Astrocyte (in vitro differentiated cells and primary cell): ENCODE data around the gene CFD. TPM values are rescaled to one million over a fixed set of nuclear protein-coding genes. Genes with fewer than 3 reads are reported as not detected.

ENCODE experiments used
- DNase-seq: peaks from one replicate; pipeline ENCODE4 v3.0.0-alpha.2; 2010; ENCODE audit warnings: low read depth
- FAIRE-seq: peaks from 2 replicates; lab custom pipeline; 2011; peaks lifted over from hg19 to GRCh38; lab: Jason Lieb, UNC
- H2AFZ ChIP-seq: 2 replicates; pipeline ENCODE4 v1.6.0; 2012; ENCODE audit warnings: low read depth, low read length, inconsistent platforms
- H3K27ac ChIP-seq: 2 replicates; pipeline ENCODE4 v1.5.1; 2011; ENCODE audit warnings: low read depth, low read length, inconsistent platforms
- H3K27me3 ChIP-seq: 2 replicates; pipeline ENCODE4 v1.6.0; 2011; ENCODE audit warnings: low read length, inconsistent platforms; ENCODE audit not compliant: insufficient read depth
- H3K36me3 ChIP-seq: 2 replicates; pipeline ENCODE4 v1.5.1; 2011; ENCODE audit warnings: low read length, inconsistent platforms; ENCODE audit not compliant: insufficient read depth
- H3K4me1 ChIP-seq: 2 replicates; pipeline ENCODE4 v1.5.1; 2011; ENCODE audit warnings: low read length, inconsistent platforms; ENCODE audit not compliant: insufficient read depth
- H3K4me2 ChIP-seq: 2 replicates; pipeline ENCODE4 v1.6.0; 2012; ENCODE audit warnings: low read length, inconsistent platforms
- H3K4me3 ChIP-seq: 2 replicates; pipeline ENCODE4 v1.5.1; 2011; ENCODE audit warnings: low read depth, mild to moderate bottlenecking, low read length, inconsistent platforms; ENCODE audit not compliant: insufficient read depth
- H3K79me2 ChIP-seq: 2 replicates; pipeline ENCODE4 v1.6.0; 2012; ENCODE audit warnings: mild to moderate bottlenecking, low read length, inconsistent platforms; ENCODE audit not compliant: insufficient read depth
- H3K9ac ChIP-seq: 2 replicates; pipeline ENCODE4 v1.6.0; 2012; ENCODE audit warnings: mild to moderate bottlenecking, low read length, inconsistent platforms
- H3K9me3 ChIP-seq: 2 replicates; pipeline ENCODE4 v1.5.1; 2012; ENCODE audit warnings: low read depth, mild to moderate bottlenecking, low read length, inconsistent platforms; ENCODE audit not compliant: insufficient read depth
- H4K20me1 ChIP-seq: 2 replicates; pipeline ENCODE4 v1.6.0; 2012; ENCODE audit warnings: low read length, inconsistent platforms; ENCODE audit not compliant: insufficient read depth
- H3K27ac Mint-ChIP-seq: one replicate; pipeline ENCODE4 v1.8.0; 2021; ENCODE audit warnings: mild to moderate bottlenecking, mixed read lengths; ENCODE audit not compliant: unreplicated experiment
- H3K27me3 Mint-ChIP-seq: one replicate; pipeline ENCODE4 v1.8.0; 2021; ENCODE audit warnings: low read depth, mixed read lengths; ENCODE audit not compliant: unreplicated experiment
- H3K36me3 Mint-ChIP-seq: one replicate; pipeline ENCODE4 v1.8.0; 2021; ENCODE audit warnings: low read depth, mixed read lengths; ENCODE audit not compliant: unreplicated experiment
- H3K4me1 Mint-ChIP-seq: one replicate; pipeline ENCODE4 v1.8.0; 2021; ENCODE audit warnings: low read depth, mixed read lengths; ENCODE audit not compliant: unreplicated experiment
- H3K4me3 Mint-ChIP-seq: one replicate; pipeline ENCODE4 v1.8.0; 2021; ENCODE audit warnings: mild to moderate bottlenecking, moderate library complexity, mixed read lengths; ENCODE audit not compliant: unreplicated experiment
- H3K9me3 Mint-ChIP-seq: one replicate; pipeline ENCODE4 v1.8.0; 2021; ENCODE audit warnings: mild to moderate bottlenecking, mixed read lengths; ENCODE audit not compliant: unreplicated experiment
- EZH2 ChIP-seq: IDR thresholded peaks from 2 replicates; pipeline ENCODE4 v1.6.1; 2012; ENCODE audit warnings: mild to moderate bottlenecking, low read length, inconsistent platforms; ENCODE audit not compliant: insufficient read depth
- total RNA-seq: library from RNA; stranded (reverse); gene quantifications from 2 replicates; pipeline ENCODE4 v1.2.1, GENCODE V29; 2021
- TF ChIP-seq, protein P1 (sequence below): IDR thresholded peaks from 2 replicates; pipeline ENCODE4 v1.5.1; 2011; ENCODE audit warnings: low read depth, mild to moderate bottlenecking, inconsistent platforms, low read length, moderate library complexity; ENCODE audit not compliant: insufficient read depth

CFD gene
- total RNA-seq, 1 donor from 2014 or later, result 0.59 TPM

GRCh38 chr19:831407-832369, 27.8 kb upstream of the CFD start:
- Mint-ChIP-seq H3K9me3 (no peaks in the 10 kb centered on the region), H3K36me3 (no peaks in the 10 kb centered on the region), H3K4me3 (no peak overlapping the region), H3K27ac (no peak overlapping the region), H3K27me3 (peaks cover 7% of the 10 kb centered on the region), H3K4me1 (no peaks in the 10 kb centered on the region)
- Histone ChIP-seq H3K4me1 (no peaks in the 10 kb centered on the region), H3K27me3 (no peaks in the 10 kb centered on the region), H3K9me3 (no peaks in the 10 kb centered on the region), H4K20me1 (no peaks in the 10 kb centered on the region), H2AFZ (no peak overlapping the region), H3K27ac (no peak overlapping the region), H3K36me3 (no peaks in the 10 kb centered on the region), H3K9ac (no peak overlapping the region), H3K79me2 (no peaks in the 10 kb centered on the region), H3K4me2 (no peak overlapping the region), H3K4me3 (no peak overlapping the region)
- no peak for DNase-seq
- no peak for FAIRE-seq
- TF ChIP-seq, protein P1, sequence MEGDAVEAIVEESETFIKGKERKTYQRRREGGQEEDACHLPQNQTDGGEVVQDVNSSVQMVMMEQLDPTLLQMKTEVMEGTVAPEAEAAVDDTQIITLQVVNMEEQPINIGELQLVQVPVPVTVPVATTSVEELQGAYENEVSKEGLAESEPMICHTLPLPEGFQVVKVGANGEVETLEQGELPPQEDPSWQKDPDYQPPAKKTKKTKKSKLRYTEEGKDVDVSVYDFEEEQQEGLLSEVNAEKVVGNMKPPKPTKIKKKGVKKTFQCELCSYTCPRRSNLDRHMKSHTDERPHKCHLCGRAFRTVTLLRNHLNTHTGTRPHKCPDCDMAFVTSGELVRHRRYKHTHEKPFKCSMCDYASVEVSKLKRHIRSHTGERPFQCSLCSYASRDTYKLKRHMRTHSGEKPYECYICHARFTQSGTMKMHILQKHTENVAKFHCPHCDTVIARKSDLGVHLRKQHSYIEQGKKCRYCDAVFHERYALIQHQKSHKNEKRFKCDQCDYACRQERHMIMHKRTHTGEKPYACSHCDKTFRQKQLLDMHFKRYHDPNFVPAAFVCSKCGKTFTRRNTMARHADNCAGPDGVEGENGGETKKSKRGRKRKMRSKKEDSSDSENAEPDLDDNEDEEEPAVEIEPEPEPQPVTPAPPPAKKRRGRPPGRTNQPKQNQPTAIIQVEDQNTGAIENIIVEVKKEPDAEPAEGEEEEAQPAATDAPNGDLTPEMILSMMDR, result no peak
- TF ChIP-seq EZH2, result no peak

- Histone ChIP-seq H3K27me3 (peaks cover 3% of the 10 kb centered on the region), H3K36me3 (no peaks in the 10 kb centered on the region), H3K79me2 (no peaks in the 10 kb centered on the region), H3K4me3 (no peak overlapping the region), H3K4me1 (no peaks in the 10 kb centered on the region), H3K9me3 (no peaks in the 10 kb centered on the region), H3K4me2 (no peak overlapping the region), H4K20me1 (no peaks in the 10 kb centered on the region), H2AFZ (no peak overlapping the region), H3K27ac (no peak overlapping the region), H3K9ac (no peak overlapping the region)
- Mint-ChIP-seq H3K36me3 (no peaks in the 10 kb centered on the region), H3K4me3 (peak overlapping the region; percentile 45), H3K9me3 (no peaks in the 10 kb centered on the region), H3K4me1 (no peaks in the 10 kb centered on the region), H3K27me3 (peaks cover 10% of the 10 kb centered on the region), H3K27ac (no peak overlapping the region)
- FAIRE-seq, result no peak
- DNase-seq, result no peak
- TF ChIP-seq EZH2, result no peak
- TF ChIP-seq, protein P1, result no peak
Observed at GRCh38 chr19:834216-834615, 25.2 kb upstream of the CFD start.
